ENCODE data around the gene ARHGAP26. TPM values are rescaled to one million over a fixed set of nuclear protein-coding genes. Genes with fewer than 3 reads are reported as not detected.
A peak's percentile ranks its signal among the peaks of the same experiment; 100 is the strongest.

Gene ARHGAP26
- total RNA-seq, 1 donor from 2014 or later = 20.1 TPM

DNA sequence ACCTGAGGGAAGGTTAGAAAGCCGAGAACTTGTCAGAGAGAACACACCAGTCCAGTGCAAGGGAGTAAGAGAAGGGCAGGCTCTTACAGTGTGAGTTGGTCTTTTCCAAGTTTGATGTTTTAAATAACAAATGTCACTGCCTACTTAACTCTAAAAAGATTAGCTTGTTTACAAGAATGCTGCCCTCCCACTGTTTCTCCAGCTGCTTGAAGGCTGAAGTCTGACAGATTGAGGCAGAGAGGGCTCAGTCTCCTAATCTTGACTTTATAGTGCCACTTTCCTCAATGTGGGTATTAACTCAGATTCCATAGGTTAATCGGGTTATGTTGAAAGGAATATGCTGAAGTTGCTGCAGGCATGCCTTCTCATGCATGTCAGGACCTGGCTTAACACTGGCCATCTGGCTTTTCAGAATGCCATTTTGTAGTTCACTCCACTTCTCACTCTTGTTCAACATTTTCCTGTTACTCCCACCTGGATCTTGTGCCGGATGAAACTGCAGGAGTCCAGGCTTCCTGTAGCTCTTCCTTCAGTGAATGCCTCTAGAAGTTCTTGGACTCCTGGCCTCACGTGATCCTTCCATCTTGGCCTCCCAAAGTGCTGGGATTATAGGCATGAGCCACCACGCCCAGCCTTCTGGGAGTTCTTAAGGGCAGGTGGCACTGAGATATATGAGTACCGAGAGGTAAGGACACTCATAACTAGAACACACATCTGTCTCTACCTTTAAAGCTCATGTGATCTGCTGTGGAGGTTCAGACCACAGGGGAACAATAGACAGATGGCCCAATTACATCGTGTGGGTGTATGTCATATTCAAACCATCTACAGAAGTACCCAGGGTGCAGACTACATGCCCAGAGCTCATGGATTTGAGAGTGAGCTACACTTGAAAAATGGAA, 249.7 kb downstream of the ARHGAP26 start:
- Mint-ChIP-seq H3K4me3 (ENCODE audit: unreplicated experiment) (no peak overlapping the region), H3K27me3 (ENCODE audit: unreplicated experiment) (no peaks in the 10 kb centered on the region), H3K9me3 (ENCODE audit: unreplicated experiment) (no peaks in the 10 kb centered on the region), H3K36me3 (ENCODE audit: unreplicated experiment) (no peaks in the 10 kb centered on the region), H3K4me1 (ENCODE audit: low read depth, unreplicated experiment) (peaks cover 22% of the 10 kb centered on the region), H3K27ac (ENCODE audit: unreplicated experiment) (peak overlapping the region; percentile 75)
- no peak for DNase-seq
- TF ChIP-seq, protein P1, sequence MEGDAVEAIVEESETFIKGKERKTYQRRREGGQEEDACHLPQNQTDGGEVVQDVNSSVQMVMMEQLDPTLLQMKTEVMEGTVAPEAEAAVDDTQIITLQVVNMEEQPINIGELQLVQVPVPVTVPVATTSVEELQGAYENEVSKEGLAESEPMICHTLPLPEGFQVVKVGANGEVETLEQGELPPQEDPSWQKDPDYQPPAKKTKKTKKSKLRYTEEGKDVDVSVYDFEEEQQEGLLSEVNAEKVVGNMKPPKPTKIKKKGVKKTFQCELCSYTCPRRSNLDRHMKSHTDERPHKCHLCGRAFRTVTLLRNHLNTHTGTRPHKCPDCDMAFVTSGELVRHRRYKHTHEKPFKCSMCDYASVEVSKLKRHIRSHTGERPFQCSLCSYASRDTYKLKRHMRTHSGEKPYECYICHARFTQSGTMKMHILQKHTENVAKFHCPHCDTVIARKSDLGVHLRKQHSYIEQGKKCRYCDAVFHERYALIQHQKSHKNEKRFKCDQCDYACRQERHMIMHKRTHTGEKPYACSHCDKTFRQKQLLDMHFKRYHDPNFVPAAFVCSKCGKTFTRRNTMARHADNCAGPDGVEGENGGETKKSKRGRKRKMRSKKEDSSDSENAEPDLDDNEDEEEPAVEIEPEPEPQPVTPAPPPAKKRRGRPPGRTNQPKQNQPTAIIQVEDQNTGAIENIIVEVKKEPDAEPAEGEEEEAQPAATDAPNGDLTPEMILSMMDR (IDR thresholded peaks at IDR 0.05; ENCODE audit: partially characterized antibody, unreplicated experiment) = no peak

GRCh38 chr5:143021595-143021994, 251.4 kb downstream of the ARHGAP26 start:
- H3K27me3 Mint-ChIP-seq (ENCODE audit: unreplicated experiment) = no peaks in the 10 kb centered on the region
- no peak for DNase-seq

GRCh38 chr5:143023411-143024096, 253.4 kb downstream of the ARHGAP26 start:
- Mint-ChIP-seq H3K27me3 (ENCODE audit: unreplicated experiment) (no peaks in the 10 kb centered on the region), H3K36me3 (ENCODE audit: unreplicated experiment) (no peaks in the 10 kb centered on the region), H3K4me1 (ENCODE audit: low read depth, unreplicated experiment) (peaks cover 31% of the 10 kb centered on the region), H3K4me3 (ENCODE audit: unreplicated experiment) (no peak overlapping the region), H3K27ac (ENCODE audit: unreplicated experiment) (no peak overlapping the region), H3K9me3 (ENCODE audit: unreplicated experiment) (no peaks in the 10 kb centered on the region)
- TF ChIP-seq, protein P1 (IDR thresholded peaks at IDR 0.05; ENCODE audit: partially characterized antibody, unreplicated experiment) = no peak
- DNase-seq = no peak

More at GRCh38 chr5:143021595-143021994, 251.4 kb downstream of the ARHGAP26 start:
- Mint-ChIP-seq H3K4me3 (ENCODE audit: unreplicated experiment) (no peak overlapping the region), H3K36me3 (ENCODE audit: unreplicated experiment) (no peaks in the 10 kb centered on the region), H3K27ac (ENCODE audit: unreplicated experiment) (no peak overlapping the region), H3K9me3 (ENCODE audit: unreplicated experiment) (no peaks in the 10 kb centered on the region), H3K4me1 (ENCODE audit: low read depth, unreplicated experiment) (peaks cover 27% of the 10 kb centered on the region)
- TF ChIP-seq, protein P1 (IDR thresholded peaks at IDR 0.05; ENCODE audit: partially characterized antibody, unreplicated experiment) = no peak

GRCh38 chr5:143024228-143024920, 254.2 kb downstream of the ARHGAP26 start:
- Mint-ChIP-seq H3K27me3 (ENCODE audit: unreplicated experiment) (no peaks in the 10 kb centered on the region), H3K36me3 (ENCODE audit: unreplicated experiment) (no peaks in the 10 kb centered on the region), H3K4me3 (ENCODE audit: unreplicated experiment) (no peak overlapping the region), H3K27ac (ENCODE audit: unreplicated experiment) (no peak overlapping the region), H3K4me1 (ENCODE audit: low read depth, unreplicated experiment) (peaks cover 28% of the 10 kb centered on the region), H3K9me3 (ENCODE audit: unreplicated experiment) (no peaks in the 10 kb centered on the region)
- TF ChIP-seq, protein P1 (IDR thresholded peaks at IDR 0.05; ENCODE audit: partially characterized antibody, unreplicated experiment) = no peak
- DNase-seq = no peak

Data from glutamatergic neuron (in vitro differentiated cells).